Aorta (tissue), 5 donors: ENCODE measurements around the gene GSK3A. TPM values are rescaled to one million over a fixed set of nuclear protein-coding genes. Genes with fewer than 3 reads are reported as not detected.

Experiments used
- ATAC-seq: fragments of 200-7000 bp; cut with Tn5 transposase; one replicate; pipeline ENCODE4 v1.9.1; 2022; ENCODE audit warnings: moderate library complexity; ENCODE audit not compliant: low FRiP score
- DNase-seq, 2 donors: peaks; one replicate each; pipeline ENCODE4 v3.0.0-alpha.2; 2020
- H3K27ac ChIP-seq, 2 donors: one replicate each; pipeline ENCODE4 v1.5.1; 2013; ENCODE audit warnings: low read length in 2 of 2, mild to moderate bottlenecking in 2 of 2, moderate library complexity in 2 of 2, control low read depth in 1 of 2, inconsistent platforms in 1 of 2, low read depth in 1 of 2
- H3K27me3 ChIP-seq, 2 donors: one replicate each; pipeline ENCODE4 v1.6.1; 2013; ENCODE audit warnings: control low read depth in 1 of 2, low read length in 1 of 2, mild to moderate bottlenecking in 1 of 2, moderate library complexity in 1 of 2; ENCODE audit not compliant: insufficient read depth in 2 of 2, control insufficient read depth in 1 of 2
- H3K36me3 ChIP-seq, 2 donors: one replicate each; pipeline ENCODE4 v1.6.1; 2013; ENCODE audit warnings: control low read depth in 1 of 2, low read length in 1 of 2, mild to moderate bottlenecking in 1 of 2; ENCODE audit not compliant: insufficient read depth in 2 of 2, control insufficient read depth in 1 of 2
- H3K4me1 ChIP-seq, 2 donors: one replicate each; pipeline ENCODE4 v1.6.1; 2013; ENCODE audit warnings: low read length in 2 of 2, control low read depth in 1 of 2, mild to moderate bottlenecking in 1 of 2, moderate library complexity in 1 of 2; ENCODE audit not compliant: insufficient read depth in 2 of 2, control insufficient read depth in 1 of 2
- H3K4me3 ChIP-seq, 2 donors: one replicate each; pipeline ENCODE4 v1.5.1; 2013; ENCODE audit warnings: low read length in 2 of 2, control low read depth in 1 of 2, mild to moderate bottlenecking in 1 of 2
- H3K9me3 ChIP-seq: one replicate; pipeline ENCODE4 v1.6.1; 2013; ENCODE audit warnings: mild to moderate bottlenecking, low read length; ENCODE audit not compliant: control insufficient read depth
- WGBS, 2 donors: extraction: QIAGEN DNeasy Blood & Tissue Kit; methylation state at CpG; one replicate each; pipeline ENCODE4 v1.1.7; 2013; 5-methylcytosine and 5-hydroxymethylcytosine counted together
- intact Hi-C, 2 donors: fragments of 100-400 bp; cut with DNase I; formaldehyde crosslinking; loops; one replicate each; pipeline versions ENCODE4 v1.14.2 to v1.15.0; 2022
- long read RNA-seq, 2 donors: library from polyadenylated mRNA; unstranded; transcript quantifications; one replicate each; pipeline ENCODE4 v2.0.0, GENCODE V29; 2020 to 2021
- polyA plus RNA-seq, 2 donors: library from polyadenylated mRNA; stranded (reverse); fragments of 200-250 nt; gene quantifications; one replicate each; pipeline ENCODE4 v1.2.3, GENCODE V29; 2013
- total RNA-seq, 2 donors: library from RNA; stranded (reverse); fragmentation: NEBNext Ultra II Directional; extraction: Animal tissue kit (Norgen Biotek cat#: 25700); gene quantifications; one replicate each; pipeline ENCODE4 v1.2.1, GENCODE V29; 2021
- donor health status: healthy with polysubstance abuse.
- donor health status: Bipolar disorder and iron deficiency.
- donor health status: DM: no; HTN: no; CAD: no.
- donor health status: DM: no; HTN: no; CAD: no.
- donor health status: DM: yes; HTN: yes; CAD: no.

The GSK3A gene
- total RNA-seq: 10 to 100 TPM; 28.8 to 34.4 TPM
- polyA plus RNA-seq: 10 to 100 TPM; 36.1 to 40.7 TPM
- long read RNA-seq, donor 1, partial matches to known transcripts: 0 of 1 reads
- long read RNA-seq, donor 1, other reads (novel, unspliced or antisense): 1 of 1 reads
- long read RNA-seq, donor 2, transcript GSK3A-201 (11 exons, 2,188 nt): major isoform, 9 of 10 reads
- long read RNA-seq, donor 2, partial matches to known transcripts: 0 of 10 reads
- long read RNA-seq, donor 2, other reads (novel, unspliced or antisense): 1 of 10 reads

DNA sequence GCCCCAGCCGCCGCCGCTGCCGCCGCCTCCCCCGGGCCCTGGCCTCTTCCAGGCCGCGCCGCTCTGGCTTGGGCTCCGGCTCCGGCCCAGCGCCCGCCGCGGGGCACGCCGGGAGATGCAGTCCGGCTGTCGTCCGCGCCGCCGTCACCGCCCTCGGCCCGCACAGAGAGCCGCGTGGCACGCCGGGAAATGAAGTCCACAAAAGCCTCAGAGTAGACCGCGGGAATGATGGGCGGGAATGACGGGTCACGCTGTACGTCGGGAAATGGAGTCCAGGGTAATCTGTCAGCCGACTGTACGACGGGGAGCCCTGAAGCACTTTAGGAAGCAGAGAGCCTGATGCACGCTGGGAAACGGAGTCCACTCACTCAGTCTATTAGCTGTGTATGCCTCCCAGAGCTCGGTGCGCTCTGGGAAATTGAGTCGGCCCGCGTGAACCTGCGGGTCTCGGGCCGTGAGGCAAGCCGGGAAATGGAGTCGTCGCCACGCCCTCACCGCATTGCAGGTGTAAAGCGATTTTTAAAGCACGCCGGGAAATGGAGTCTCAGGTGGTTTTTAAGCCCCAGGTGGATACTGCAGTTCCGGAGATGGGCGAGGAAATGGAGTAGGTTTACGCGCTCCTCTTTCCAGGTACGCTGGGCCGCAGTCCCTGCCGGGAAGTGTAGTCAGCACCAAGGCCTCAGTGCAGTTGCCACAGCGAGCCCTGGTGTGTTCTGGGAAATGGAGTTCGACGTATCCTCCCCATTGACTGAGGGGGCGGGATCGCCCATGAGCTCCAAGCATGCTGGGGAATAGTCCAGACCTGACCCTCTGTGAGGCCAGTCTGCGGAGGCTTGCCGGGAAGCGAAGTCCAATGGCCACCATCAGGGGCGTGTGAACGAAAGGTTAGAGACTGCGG lies at the start of gene GSK3A:
TSS of gene GSK3A (minus strand) at position 91 of the 898 bp plus-strand sequence. CDS start 137 bp downstream, outside the sequence.
- H3K9me3 ChIP-seq: no peaks in the 10 kb centered on the region
- intact Hi-C loops: loop anchor here in 1 of 2 donors (1.0 kb wide), 1 partner anchor 26 kb away; no protein-coding TSS in a partner anchor
- H3K36me3 ChIP-seq: no peaks in the 10 kb centered on the region
- 0% methylated on average over 71 to 76 of the region's 76 CpGs for WGBS, 2 donors
- H3K27me3 ChIP-seq: no peaks in the 10 kb centered on the region
- H3K4me1 ChIP-seq: peaks cover 0 to 2% of the 10 kb centered on the region in 2 donors
- DNase-seq (peak; percentile 99), ATAC-seq (peak; percentile 93)
- H3K4me3 ChIP-seq: peak within 1 kb of the TSS; percentile 63 to 88
- peak within 1 kb of the TSS; percentile 58 to 89 for H3K27ac ChIP-seq

DNA sequence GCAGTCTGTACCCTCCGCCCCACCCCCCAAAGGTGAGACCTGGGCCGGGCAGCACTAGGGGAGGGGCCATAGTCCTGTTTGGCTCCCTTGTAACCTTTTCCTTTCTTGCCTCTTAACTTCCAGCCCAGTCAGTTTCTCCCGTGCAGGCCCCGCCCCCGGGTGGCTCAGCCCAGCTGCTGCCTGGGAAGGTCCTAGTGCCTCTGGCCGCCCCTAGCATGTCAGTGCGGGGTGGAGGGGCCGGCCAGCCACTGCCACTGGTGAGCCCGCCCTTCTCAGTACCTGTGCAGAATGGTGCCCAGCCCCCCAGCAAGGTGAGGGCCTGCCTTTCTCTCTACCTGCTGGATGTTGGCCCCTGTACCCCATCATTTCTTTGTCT lies 49.0 kb upstream of the GSK3A start:
- ATAC-seq (no peak), DNase-seq (peak in 1 of 2 donors; percentile 48)
- 56 to 57% methylated on average over 9 of the region's 9 CpGs for WGBS, 2 donors
- Histone ChIP-seq H3K27me3 (no peaks in the 10 kb centered on the region), H3K9me3 (no peaks in the 10 kb centered on the region), H3K36me3 (peaks cover 0 to 12% of the 10 kb centered on the region in 2 donors), H3K27ac (no peak overlapping the region), H3K4me3 (no peak overlapping the region), H3K4me1 (no peaks in the 10 kb centered on the region)
- intact Hi-C loops: no loop called here

DNA sequence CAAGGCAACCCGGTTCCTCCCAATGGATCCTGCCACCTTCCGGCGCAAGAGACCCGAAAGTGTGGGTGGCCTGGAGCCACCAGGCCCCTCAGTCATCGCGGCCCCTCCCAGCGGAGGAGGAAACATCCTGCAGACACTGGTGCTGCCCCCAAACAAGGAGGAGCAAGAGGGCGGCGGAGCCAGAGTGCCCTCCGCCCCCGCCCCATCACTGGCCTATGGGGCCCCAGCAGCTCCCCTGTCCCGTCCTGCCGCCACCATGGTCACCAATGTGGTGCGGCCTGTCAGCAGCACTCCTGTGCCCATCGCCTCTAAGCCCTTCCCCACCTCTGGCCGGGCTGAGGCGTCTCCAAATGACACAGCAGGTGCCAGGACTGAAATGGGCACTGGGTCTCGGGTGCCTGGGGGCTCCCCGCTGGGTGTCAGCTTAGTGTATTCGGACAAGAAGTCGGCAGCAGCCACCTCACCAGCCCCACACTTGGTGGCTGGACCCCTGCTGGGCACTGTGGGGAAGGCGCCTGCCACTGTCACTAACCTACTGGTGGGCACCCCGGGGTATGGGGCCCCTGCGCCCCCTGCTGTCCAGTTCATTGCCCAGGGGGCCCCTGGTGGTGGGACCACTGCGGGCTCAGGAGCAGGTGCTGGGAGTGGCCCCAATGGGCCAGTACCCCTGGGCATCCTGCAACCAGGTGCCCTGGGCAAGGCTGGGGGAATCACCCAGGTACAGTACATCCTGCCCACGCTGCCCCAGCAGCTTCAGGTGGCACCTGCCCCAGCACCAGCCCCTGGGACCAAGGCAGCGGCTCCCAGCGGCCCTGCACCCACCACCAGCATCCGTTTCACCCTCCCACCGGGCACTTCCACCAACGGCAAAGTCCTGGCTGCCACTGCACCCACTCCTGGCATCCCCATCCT lies 48.4 kb upstream of the GSK3A start:
- no peak for ATAC-seq
- Histone ChIP-seq H3K27me3 (no peaks in the 10 kb centered on the region), H3K4me1 (no peaks in the 10 kb centered on the region), H3K27ac (no peak overlapping the region), H3K9me3 (no peaks in the 10 kb centered on the region), H3K36me3 (peaks cover 0 to 12% of the 10 kb centered on the region in 2 donors), H3K4me3 (no peak overlapping the region)
- 78 to 82% methylated on average over 28 to 31 of the region's 31 CpGs for WGBS, 2 donors
- intact Hi-C loops: no loop called here
- peak in 1 of 2 donors; percentile 50 for DNase-seq

DNA sequence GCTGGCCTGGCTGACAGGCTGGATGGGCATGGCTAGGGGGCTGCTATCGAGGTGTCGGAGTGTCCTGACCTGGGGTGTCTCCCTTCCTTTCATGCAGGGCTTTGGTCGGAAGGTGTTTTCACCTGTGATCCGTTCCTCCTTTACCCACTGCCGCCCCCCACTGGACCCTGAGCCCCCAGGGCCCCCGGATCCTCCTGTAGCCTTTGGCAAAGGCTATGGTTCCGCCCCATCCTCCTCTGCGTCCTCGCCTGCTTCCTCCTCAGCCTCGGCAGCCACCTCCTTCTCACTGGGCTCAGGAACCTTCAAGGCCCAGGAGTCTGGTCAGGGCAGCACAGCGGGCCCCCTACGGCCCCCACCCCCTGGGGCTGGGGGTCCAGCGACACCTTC lies 47.7 kb upstream of the GSK3A start:
- no peak for DNase-seq
- 76 to 78% methylated on average over 12 to 13 of the region's 13 CpGs for WGBS, 2 donors
- intact Hi-C loops: no loop called here
- Histone ChIP-seq H3K27ac (no peak overlapping the region), H3K9me3 (no peaks in the 10 kb centered on the region), H3K4me1 (peaks cover 0 to 3% of the 10 kb centered on the region in 2 donors), H3K36me3 (peaks cover 0 to 12% of the 10 kb centered on the region in 2 donors), H3K4me3 (no peak overlapping the region), H3K27me3 (no peaks in the 10 kb centered on the region)
- no peak for ATAC-seq

DNA sequence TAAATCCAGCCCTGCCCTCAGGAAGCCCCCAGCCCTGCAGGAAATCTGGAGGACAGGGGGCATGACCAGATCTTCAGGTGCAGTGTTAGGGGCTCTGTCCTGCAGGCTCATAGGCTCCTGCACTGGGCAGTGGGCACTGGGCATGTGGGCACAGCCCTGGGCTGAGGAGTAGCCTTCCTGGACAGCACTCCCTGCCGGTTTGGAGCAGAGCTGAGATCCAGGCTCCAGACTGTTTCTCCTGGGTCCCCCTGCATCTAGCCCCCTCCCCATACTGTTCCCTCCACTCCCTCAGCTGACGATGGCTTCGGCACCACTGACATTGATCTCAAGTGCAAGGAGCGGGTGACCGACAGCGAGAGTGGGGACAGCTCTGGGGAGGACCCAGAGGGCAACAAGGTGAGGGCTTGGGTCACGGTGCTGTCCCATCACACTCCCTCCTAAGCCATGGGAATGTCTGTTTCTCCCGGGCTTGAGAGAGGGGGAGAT lies 47.2 kb upstream of the GSK3A start:
- Histone ChIP-seq H3K4me1 (peaks cover 0 to 3% of the 10 kb centered on the region in 2 donors), H3K9me3 (no peaks in the 10 kb centered on the region), H3K27me3 (no peaks in the 10 kb centered on the region), H3K4me3 (no peak overlapping the region), H3K27ac (no peak overlapping the region), H3K36me3 (peaks cover 0 to 12% of the 10 kb centered on the region in 2 donors)
- intact Hi-C loops: no loop called here
- 82 to 83% methylated on average over 8 of the region's 8 CpGs for WGBS, 2 donors
- DNase-seq (no peak), ATAC-seq (no peak)

DNA sequence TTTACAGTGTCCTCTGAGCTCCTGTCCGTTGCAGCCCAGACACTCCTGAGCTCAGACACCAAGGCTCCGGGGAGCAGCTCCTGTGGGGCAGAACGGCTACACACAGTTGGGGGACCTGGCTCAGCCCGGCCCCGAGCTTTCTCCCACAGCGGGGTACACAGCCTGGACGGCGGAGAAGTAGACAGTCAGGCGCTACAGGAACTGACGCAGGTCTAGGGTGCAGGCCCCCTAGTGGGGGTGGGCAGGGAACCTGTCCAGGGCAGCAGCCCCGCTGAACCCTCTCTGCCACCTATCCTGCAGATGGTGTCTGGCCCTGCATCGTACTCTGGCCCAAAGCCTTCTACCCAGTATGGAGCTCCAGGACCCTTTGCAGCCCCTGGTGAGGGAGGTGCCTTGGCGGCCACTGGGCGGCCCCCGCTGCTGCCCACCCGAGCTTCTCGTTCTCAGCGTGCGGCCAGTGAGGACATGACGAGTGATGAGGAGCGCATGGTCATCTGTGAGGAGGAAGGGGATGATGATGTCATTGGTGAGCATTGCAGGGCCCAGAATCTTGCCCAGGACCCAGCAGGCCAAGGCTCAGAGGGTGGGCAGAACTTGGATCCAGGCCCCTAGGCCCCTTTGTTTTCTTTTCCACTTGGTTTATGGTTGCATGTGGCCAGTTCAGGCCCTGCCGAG lies 46.6 kb upstream of the GSK3A start:
- ATAC-seq (no peak), DNase-seq (no peak)
- peaks cover 0 to 12% of the 10 kb centered on the region in 2 donors for H3K36me3 ChIP-seq
- peaks cover 0 to 3% of the 10 kb centered on the region in 2 donors for H3K4me1 ChIP-seq
- no peaks in the 10 kb centered on the region for H3K9me3 ChIP-seq
- intact Hi-C loops: no loop called here
- H3K4me3 ChIP-seq: no peak overlapping the region
- WGBS, 2 donors: 83 to 84% methylated on average over 22 of the region's 22 CpGs
- no peak overlapping the region for H3K27ac ChIP-seq
- H3K27me3 ChIP-seq: no peaks in the 10 kb centered on the region

DNA sequence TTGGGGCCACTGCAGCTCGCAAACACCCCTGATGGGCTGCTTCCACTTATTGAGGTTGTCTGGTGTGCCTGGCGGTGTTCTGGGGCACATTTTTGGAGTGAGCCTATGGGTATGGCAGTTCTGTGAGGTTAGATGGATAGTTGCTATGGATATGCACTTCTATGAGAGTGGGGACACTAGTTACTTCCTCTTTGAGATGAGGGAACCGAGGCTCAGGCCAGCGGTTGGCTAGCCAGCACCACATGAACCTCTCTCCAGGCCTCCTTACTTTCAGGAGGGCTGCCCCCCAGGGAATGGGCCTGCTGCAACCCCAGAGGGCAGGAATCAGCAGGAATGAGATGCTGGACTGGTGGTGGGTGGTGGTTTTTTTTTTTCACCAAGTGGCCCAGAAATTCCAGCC lies 46.0 kb upstream of the GSK3A start:
- H3K27me3 ChIP-seq: no peaks in the 10 kb centered on the region
- peaks cover 0 to 12% of the 10 kb centered on the region in 2 donors for H3K36me3 ChIP-seq
- no peak overlapping the region for H3K27ac ChIP-seq
- no peaks in the 10 kb centered on the region for H3K9me3 ChIP-seq
- peaks cover 0 to 3% of the 10 kb centered on the region in 2 donors for H3K4me1 ChIP-seq
- DNase-seq (no peak), ATAC-seq (no peak)
- H3K4me3 ChIP-seq: no peak overlapping the region
- 77 to 86% methylated on average over 4 of the region's 4 CpGs for WGBS, 2 donors
- intact Hi-C loops: no loop called here

DNA sequence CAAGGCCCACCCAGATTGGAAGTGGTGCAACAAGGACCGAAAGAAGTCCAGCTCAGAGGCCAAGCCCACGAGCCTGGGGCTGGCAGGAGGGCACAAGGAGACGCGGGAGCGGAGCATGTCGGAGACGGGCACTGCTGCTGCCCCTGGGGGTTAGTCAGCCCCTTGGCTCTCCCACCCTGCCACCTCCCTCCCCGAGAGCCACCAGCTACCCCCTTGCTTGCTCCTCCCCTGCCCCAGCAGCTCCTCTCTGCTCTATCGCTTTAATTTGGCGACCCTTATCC lies 45.4 kb upstream of the GSK3A start:
- Histone ChIP-seq H3K4me1 (peaks cover 0 to 3% of the 10 kb centered on the region in 2 donors), H3K27me3 (no peaks in the 10 kb centered on the region), H3K4me3 (no peak overlapping the region), H3K9me3 (no peaks in the 10 kb centered on the region), H3K36me3 (peaks cover 0 to 12% of the 10 kb centered on the region in 2 donors), H3K27ac (no peak overlapping the region)
- DNase-seq (no peak), ATAC-seq (no peak)
- WGBS, 2 donors: 87 to 92% methylated on average over 10 of the region's 10 CpGs
- intact Hi-C loops: no loop called here
